ENCODE measurements around the gene RNF123. TPM values are rescaled to one million over a fixed set of nuclear protein-coding genes. Genes with fewer than 3 reads are reported as not detected.

Gene RNF123
- 9.4 to 15.5 TPM (median 13.9 TPM) in 5 replicates for total RNA-seq (2022; extraction: Qiagen RNA extraction)

GRCh38 chr3:49689046-49689907 lies at the start of gene RNF123, which contains the start of gene MST1:
TSS of gene RNF123 (plus strand) at chr3:49689557. CDS start at chr3:49691166, 1,609 bp downstream.
TSS of gene MST1 (minus strand) at chr3:49689474. CDS start at chr3:49688691, 783 bp downstream.

GRCh38 chr3:49673715-49674496 lies 15.5 kb upstream of the RNF123 start, which contains the start of gene APEH:
TSS of gene APEH (plus strand) at chr3:49674351. CDS start at chr3:49674402, 51 bp downstream.

DNA sequence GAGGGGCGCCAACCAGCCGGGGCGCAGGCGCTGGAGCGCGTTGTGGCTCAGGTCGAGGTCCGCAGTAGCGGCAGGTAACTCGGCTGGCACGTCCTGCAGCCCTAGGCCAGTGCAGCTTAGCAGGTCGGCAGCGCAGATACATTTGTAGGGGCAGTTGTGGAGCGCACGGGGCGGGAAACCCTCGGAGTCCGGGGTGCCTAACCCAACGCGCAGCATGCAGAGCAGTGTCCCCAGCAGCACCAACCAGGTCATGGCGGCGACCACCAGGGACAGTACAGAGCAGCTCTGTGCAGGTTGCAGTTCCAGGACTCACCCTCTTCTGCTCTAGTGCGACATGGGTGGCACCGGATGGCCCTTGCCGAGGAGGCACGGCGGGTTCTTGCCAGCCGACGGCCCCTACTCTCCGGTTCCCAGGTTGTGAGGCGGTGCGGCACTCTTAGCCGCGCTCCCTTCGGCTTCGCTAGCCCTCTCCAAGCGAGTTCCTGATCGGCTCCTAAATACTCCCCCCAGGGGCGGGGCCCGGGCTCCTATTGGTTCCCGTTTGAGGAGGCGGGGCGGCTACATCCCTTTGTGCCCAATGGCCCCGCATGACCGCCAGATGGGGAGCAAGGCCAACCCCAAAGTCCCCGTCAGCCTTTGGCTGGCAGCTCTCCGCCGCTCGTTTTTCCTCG lies 30.0 kb downstream of the RNF123 start, which contains the start of gene AMIGO3:
Gene AMIGO3 (minus strand): TSS at position 471 of the 671 bp plus-strand sequence. CDS start 219 bp downstream, at position 252.

GRCh38 chr3:49723628-49724551 lies 34.5 kb downstream of the RNF123 start, which contains the start of gene GMPPB:
TSS of gene GMPPB (minus strand) at chr3:49723951. CDS start at chr3:49723726, 225 bp downstream.

Other genes with a start within 250 kb of the RNF123 start
- 47.2 to 61.1 TPM (median 56.0 TPM) in 5 replicates for gene DAG1, start 219.3 kb upstream of the RNF123 start, total RNA-seq (2022; extraction: Qiagen RNA extraction)
- gene BSN, start 135.1 kb upstream of the RNF123 start, total RNA-seq (2022; extraction: Qiagen RNA extraction) = 0.12 to 0.19 TPM (median 0.16 TPM) in 5 replicates
- gene APEH, start 15.2 kb upstream of the RNF123 start, total RNA-seq (2022; extraction: Qiagen RNA extraction) = 60.7 to 66.5 TPM (median 63.9 TPM) in 5 replicates
- gene MST1, start 83 bp upstream of the RNF123 start, total RNA-seq (2022; extraction: Qiagen RNA extraction) = 0.81 to 2.3 TPM (median 1.6 TPM) in 5 replicates
- gene AMIGO3, start 30.1 kb downstream of the RNF123 start, total RNA-seq (2022; extraction: Qiagen RNA extraction) = 0.58 to 1.8 TPM (median 0.82 TPM) in 5 replicates
- gene GMPPB, start 34.4 kb downstream of the RNF123 start, total RNA-seq (2022; extraction: Qiagen RNA extraction) = 14.2 to 20.7 TPM (median 18.2 TPM) in 5 replicates
- 20.5 to 23.7 TPM (median 21.2 TPM) in 5 replicates for gene IP6K1, start 97.0 kb downstream of the RNF123 start, total RNA-seq (2022; extraction: Qiagen RNA extraction)
- gene CDHR4, start 110.3 kb downstream of the RNF123 start, total RNA-seq (2022; extraction: Qiagen RNA extraction) = 0.12 to 0.42 TPM (median 0.28 TPM) in 5 replicates
- gene INKA1, start 113.7 kb downstream of the RNF123 start, total RNA-seq (2022; extraction: Qiagen RNA extraction) = 1.9 to 2.8 TPM (median 2.3 TPM) in 5 replicates
- gene UBA7, start 124.4 kb downstream of the RNF123 start, total RNA-seq (2022; extraction: Qiagen RNA extraction) = 0.18 to 0.66 TPM (median 0.25 TPM) in 5 replicates
- gene TRAIP, start 167.0 kb downstream of the RNF123 start, total RNA-seq (2022; extraction: Qiagen RNA extraction) = 10.6 to 12.9 TPM (median 12.8 TPM) in 5 replicates
- gene CAMKV, start 180.3 kb downstream of the RNF123 start, total RNA-seq (2022; extraction: Qiagen RNA extraction) = 0.17 to 0.30 TPM (median 0.23 TPM) in 5 replicates
- 4.5 to 6.4 TPM (median 6.1 TPM) in 5 replicates for gene MST1R, start 214.3 kb downstream of the RNF123 start, total RNA-seq (2022; extraction: Qiagen RNA extraction)
- gene MON1A, start 240.3 kb downstream of the RNF123 start, total RNA-seq (2022; extraction: Qiagen RNA extraction) = 5.6 to 9.0 TPM (median 8.0 TPM) in 5 replicates

Data from A549 treated with AZD2906 at 1 μM for 4 hours (cell line).